ENCODE data around the gene DZIP1.

DZIP1 gene

DNA sequence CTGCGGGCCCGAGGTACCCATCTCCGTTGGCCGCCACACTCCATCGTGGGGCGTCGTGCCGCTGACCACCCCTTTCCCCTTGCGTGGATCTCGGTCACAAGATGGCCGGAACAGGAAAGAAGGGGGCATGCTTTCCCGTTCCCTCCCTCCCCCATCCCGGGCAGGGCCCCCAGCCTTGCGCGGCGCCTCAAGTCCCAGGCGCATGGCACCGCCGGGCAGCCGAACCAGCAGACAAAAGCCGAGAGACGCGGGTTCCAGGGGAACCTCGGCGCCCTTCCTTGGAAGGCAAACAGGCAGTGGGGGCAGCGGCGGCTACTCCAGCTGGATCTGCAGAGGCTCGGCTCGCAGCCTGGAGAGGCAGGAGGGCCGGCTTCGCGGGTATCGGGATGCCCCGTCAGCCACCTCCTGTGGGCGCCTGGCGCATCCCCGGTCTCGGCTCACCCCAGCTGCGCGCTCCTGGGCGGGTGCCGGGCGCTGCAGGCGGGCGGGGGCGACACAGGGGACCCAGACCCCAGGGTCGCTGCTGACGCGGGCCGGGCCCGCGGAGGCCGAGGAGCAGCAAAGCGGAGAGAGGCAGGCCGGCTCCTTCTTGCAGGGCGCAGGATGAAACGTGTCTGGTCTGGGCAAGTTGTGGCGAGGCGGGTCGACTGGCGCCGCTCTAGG, 439 bp downstream of the DZIP1 start:
- peak; percentile 37 for DNase-seq (ENCODE audit: low read depth)

DNA sequence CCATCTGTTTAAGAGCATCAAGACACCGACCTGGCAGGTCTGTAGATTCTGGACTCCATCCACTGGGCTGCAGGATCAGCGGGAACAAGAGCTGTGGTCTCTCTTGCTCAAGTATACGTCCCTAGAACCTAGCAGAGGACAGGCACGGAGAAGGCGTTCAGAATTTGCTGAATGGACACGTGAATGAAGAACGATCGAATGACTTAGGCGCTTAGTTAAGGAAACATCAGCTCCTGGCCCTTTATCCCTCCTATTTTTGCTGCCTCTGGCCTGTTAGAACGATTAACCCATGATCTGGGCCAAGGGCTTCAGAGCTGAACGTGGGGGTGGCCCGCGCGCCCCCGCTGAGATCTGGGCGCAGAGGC, 953 bp downstream of the DZIP1 start:
- peak; percentile 28 for DNase-seq (ENCODE audit: low read depth)

DNA sequence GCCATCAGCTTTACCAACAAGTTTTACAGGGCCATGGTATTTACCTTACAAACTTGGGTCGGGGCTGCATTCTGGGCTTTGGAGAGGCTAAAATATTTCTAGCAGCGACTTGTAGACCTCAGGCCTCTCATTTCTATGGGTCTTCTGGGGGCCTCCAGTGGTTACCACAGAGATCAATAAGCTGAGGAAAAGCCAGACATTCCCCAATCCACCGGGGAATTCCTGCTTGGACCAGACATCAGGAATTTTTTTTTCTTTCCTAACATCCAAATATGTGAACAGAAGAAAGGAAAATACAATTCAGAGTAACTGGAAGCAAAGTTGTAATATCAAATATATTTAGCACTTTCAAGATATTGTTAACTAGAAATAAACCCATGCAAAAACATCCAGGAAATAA, 1.5 kb downstream of the DZIP1 start:
- no peak for DNase-seq (ENCODE audit: low read depth)

DNA sequence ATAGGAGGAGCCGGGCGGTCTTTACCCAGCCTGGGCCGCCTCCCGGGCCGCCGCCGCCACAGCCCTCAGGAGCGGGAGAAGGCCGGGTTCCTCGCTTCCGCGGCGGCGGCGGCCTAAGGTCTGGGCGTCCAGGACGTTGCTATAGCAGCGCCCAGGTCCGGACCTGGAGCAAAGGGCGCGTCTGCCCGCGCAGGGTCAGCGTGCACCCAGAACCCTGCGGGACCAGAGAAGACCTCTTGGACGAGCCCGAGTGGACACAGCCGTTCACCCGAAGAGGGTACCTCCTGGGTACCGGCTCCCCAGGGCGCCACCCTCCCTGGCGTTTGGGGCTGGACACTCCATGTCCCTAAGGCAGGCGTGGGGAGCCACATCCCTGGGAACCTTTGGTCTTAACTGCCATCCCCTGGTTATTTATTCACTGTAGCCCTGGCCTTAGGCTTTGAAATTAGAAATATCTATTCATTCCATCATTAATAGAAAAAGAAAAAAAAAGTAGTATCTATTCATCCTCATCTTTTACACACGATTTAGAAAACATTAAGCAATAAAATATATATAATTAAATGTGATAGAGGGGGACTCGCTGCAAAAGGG, 2.4 kb downstream of the DZIP1 start:
- no peak for DNase-seq (ENCODE audit: low read depth)

DNA sequence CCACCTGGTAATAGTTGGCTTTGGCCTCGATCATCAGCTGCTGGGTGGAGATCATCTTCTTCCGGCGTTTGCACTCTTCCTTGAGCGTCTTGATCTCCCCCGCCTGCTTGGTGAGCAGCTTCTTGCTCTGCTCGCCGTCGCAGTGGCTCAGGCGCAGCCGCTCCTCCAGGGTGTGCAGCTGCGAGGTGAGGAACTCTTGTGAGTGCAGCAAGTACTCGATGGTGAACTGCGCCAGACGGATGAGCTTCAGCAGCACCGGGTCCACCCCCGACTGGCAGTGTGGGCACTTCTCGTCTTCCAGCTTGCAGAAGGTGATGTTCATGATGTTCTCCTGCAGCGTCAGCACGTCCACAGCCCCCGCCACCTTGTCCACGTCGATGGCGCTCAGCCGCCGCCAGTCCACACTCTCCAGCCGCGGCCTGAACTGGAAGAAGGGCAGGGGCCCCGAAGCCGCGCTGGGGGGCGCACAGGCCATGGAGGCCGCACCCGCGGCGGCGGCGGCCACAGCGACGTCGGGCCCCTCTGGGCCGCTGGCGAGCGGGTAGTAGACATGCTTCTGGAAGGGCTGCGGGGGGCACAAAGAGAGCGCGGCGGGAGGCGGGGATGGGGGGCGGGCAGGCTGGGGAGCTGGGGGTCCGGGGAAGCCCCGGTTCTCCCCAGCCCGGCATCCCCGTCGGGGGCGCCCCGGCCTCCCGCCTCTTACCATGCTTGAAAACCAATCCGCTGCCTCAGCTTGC, 3.0 kb downstream of the DZIP1 start:
- peak; percentile 47 for DNase-seq (ENCODE audit: low read depth)

DNA sequence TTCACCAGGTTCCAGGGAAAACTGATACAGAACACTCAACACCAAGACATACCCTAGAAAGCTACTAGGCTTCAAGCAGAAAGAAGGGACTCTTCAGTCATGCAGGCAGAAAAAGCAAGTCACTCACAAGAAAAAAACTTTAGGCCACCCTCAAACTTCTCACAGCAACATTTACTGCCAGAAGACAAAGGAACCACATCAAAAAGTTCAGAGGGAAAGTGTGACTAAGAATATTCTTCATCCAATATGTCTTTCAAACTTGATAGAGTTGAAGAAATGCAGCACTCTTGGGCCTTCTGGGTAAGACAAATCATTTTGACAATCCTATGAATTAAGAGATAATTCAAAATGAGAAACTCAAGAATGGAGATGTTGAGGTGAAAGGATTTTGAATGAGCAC, 7.7 kb downstream of the DZIP1 start:
- no peak for DNase-seq (ENCODE audit: low read depth)

DNA sequence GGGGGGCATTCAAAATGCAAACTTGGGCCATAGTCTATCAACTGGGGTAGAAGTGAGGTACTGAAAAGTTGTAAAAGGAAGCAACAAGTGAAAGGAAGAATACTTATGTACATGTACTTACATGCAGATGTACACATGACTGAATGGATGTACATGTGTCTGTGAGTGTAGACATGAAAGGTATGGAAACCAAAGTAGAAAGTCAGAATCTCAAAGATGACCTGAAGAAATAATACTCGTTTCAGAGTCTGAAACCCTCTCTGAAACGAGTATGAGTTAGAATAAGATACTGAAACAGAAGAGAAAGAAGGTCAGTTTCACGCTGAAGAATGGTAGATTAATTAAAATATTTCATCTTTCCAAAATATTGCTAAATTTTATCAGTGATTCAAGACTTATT, 13.9 kb downstream of the DZIP1 start:
- DNase-seq (ENCODE audit: low read depth): no peak

DNA sequence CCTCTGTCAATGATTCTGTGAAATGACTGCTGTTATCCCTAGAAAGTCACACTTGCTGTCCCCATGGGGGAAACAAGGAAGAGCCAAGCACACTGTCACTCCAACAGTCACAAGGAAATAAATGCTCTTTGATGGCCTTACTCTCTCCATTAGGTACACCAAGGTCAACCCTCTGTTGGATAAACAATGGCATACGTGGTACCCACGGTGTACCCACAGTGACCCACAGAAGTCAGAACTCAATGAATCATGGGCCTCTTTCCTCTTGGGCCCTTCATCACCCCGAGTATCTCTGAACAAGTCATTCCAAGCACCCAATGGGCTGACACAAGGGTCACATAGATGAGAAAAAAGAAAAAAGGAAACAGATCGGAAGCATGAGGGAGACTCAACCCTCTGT, 15.4 kb downstream of the DZIP1 start:
- no peak for DNase-seq (ENCODE audit: low read depth)

DNA sequence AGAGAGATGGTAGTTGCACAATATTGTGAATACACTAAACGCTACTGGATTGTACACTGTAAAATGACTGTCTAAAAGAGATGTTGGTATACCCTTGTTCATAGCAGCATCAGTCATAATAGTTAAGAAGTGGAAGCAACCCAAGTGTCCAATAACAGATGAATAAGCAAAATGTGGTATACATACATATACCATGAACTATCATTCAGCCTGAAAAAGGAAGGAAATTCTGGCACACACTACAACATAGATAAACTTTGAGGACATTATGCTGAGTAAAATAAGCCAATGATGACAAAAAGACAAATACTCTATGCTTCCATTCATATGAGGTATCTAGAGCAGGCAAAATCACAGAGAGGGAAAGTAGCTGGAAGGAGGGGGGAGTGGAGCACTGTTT, 16.0 kb downstream of the DZIP1 start:
- DNase-seq (ENCODE audit: low read depth): no peak

DNA sequence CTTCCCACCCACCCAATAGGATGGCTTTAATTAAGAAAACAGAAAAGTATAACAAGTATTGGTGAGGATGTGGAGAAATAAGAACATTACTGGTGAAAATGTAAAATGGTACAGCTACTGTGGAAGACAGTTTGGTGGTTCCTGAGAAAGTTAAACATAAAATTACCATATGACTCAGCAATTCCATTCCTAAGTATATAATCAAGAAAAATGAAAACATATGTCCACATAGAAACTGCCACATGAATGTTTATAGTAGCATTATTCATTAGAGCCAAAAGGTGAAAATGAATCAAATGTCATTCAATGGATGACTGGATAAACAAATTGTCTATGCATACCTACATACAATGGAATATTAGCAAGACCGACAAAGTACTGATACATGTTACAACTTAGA, 16.9 kb downstream of the DZIP1 start:
- peak; percentile 69 for DNase-seq (ENCODE audit: low read depth)

DNA sequence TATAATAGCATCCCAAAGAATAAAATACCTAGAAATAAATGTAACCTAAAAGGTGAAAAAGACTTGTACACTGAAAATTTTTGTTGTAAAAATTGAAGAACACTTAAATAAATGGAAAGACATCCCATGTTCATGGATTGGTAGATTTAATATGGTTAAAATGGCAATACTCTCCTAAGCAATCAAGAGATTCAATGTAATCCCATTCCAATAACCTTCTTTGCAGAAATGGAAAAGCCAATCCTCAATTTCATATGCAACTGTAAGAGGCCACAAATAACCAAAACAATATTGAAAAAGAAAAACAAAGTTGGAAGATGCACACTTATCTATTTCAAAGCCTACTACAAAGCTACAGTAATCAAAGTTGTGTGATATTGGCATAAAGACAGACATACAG, 17.7 kb downstream of the DZIP1 start:
- no peak for DNase-seq (ENCODE audit: low read depth)

DNA sequence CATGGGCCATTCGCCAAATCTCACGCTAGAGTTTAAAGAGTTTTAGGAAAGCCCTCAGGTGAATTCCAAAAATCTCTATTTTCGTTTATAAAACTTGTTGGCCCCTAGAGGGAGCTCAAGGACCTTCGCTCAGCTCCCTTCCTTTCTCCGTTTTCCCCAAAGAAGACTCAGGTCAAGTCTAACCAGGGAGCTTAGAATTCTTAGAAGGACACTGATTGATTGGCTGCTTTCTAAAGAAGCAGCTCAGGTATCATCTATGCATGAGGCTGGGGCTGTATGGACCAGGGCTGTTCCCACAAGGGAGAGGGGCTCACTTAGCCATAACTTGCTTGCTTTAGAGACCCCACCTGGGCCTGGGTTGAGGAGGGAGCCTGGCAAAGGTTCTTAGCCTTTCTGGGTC, 20.5 kb downstream of the DZIP1 start:
- peak; percentile 58 for DNase-seq (ENCODE audit: low read depth)

DNA sequence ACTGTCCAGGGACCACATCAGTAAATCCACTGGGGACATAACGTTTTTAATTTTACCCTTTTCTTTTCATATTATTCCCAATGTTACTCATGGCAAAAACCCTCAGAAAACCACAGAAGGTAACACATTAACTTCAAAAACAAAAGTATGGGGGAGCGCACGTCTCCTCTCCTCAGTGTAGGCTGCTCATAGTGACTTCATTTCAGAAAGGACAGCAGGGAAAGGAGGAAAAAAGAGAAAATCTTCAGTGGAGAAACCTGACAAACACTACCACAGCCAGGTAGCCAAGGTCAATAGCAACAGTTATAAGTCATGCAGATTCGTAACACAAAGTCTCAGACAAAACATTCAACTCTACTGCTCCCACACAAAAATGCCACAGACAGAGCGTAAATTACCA, 21.4 kb downstream of the DZIP1 start:
- DNase-seq (ENCODE audit: low read depth): no peak

DNA sequence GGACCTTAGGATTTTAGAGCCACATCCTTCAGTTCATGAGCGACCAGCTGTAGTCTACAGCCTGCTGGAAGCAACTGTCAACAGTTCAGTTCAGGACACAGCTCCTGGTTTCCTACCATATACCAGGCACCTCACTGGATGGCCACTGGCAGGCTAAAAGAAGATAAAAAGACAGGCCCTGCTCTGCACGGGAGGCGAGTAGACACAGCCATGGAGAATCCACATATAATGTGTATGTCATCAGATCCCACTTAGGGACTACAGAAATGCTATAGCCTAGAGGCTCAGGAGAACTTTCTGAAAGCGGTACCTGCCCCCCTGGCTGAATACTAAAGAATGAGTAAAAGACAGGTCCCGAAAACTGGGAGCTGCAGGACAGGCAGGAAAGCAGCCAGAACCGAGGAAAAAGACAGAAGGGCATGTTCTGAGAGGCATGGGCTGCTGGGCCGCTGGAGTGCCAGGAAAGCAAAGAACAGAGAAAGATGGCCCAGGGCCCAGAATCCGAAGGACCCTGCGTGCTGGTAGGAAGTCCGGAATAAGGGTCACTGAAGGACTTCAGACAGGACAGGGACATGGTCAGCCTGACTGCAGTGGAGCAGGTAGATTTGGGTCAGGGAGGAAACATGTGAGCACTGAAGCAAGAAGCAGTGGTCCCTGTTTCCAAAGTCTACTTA, 23.5 kb downstream of the DZIP1 start:
- no peak for DNase-seq (ENCODE audit: low read depth)

DNA sequence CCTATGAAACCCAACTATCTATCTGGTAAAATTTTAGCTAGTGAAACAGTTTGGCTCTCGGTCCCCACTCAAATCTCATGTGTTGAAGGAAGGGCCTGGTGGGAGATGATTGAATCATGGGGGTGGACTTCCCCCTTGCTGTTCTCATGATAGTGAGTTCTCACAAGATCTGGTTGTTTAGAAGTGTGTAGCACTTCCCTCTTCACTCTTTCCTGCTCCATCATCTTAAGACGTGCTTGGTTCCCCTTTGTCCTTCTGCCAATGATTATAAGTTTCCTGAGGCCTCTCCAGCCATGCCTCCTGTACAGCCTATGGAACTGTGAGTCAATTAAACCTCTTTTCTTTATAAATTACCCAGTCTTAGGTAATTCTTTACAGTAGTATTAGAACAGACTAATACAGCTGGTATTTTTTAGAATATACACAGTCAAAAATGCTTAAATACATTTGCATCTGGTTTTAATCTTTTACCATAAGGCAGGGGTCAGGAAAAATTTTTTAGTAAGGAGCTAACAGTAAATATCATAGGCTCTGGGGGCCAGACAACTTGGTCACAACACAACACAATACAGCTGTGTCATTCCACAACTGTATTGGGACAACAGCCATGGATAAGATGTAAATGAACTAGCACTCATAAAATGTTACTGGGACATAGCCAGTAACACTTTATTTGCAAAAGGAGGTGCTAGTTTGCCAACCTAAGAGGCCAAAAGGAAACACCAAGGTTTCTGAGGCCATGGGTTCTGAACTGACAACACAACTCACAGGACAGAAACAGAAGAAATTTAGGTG, 24.3 kb downstream of the DZIP1 start:
- peak; percentile 58 for DNase-seq (ENCODE audit: low read depth)

DNA sequence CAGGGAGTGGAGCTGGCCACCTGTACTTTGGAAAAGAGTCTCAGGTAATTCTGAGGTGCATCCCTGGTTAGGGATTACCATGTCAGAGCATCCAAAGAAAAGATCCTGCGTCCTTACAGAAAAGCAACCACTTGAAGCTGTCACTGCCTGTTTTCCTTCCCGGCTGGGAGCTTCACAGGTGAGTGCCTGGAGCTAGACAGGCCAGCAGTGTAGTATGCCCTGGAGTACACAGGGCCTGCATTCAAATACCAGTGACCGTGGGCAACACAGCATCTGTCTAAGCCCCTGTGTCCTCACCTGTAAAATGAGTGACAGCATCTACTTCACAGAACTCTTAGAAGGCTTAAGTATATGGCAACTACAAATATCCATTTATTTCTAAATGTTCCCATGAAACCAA, 29.0 kb downstream of the DZIP1 start:
- no peak for DNase-seq (ENCODE audit: low read depth)

DNA sequence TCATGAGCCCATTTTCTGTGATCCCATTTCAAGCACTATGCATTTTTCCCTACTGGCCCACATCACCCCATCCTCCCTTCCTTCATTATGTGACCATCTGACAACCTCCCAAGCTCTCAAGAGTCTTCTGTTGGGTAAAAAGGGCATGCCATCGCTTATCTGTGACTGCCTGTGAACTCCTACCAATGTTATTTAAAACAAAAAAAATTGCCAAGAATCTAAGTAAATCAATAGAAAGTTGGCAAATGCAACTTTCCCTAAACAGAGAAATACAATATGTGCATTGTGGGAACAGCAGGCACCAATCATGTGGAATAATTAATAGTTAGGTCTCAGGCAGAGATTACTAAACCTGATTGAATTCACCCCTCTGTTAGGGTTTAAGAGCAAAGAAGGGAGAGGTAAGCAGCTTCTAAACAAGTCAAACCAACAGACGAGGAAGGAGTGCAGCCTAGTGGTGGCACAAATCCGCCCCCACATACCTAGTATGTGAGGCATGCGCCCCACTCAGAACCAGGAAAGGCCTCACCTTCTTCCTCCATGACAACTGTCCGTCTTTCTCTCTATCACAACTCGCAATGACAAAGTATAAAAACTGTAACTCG, 29.8 kb downstream of the DZIP1 start:
- DNase-seq (ENCODE audit: low read depth): no peak

DNA sequence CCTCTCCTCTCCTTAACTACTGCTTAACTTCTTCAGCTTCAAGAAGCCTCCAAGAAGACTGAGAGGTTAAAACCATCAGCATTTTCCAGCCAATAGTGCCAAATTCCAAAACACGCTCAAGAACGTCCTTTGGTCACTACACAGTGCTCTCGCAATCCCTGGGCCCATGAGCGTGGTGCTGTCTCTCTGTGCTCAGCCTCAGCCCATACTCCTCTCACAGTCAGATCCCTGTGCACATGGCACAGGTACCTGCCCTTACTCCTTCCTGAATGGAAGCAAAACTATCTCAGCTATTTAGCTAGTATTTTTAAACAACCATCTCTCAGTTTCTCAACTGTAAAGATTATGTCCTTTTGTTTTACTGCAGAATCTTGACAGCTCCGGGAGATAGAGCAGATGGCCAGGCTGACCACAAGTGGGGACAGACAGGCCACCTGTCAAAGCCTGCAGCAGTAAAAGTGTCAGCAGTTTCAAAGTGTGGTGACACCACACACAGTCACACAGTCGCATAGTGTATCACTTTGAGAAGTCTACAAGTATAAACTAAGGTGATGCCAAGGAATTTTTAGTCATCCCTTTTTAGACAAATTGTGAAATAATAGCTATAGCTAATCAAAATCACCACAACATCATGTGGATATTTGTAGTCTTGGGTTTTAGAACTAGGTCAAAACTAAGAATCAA, 35.7 kb downstream of the DZIP1 start:
- peak; percentile 20 for DNase-seq (ENCODE audit: low read depth)

DNA sequence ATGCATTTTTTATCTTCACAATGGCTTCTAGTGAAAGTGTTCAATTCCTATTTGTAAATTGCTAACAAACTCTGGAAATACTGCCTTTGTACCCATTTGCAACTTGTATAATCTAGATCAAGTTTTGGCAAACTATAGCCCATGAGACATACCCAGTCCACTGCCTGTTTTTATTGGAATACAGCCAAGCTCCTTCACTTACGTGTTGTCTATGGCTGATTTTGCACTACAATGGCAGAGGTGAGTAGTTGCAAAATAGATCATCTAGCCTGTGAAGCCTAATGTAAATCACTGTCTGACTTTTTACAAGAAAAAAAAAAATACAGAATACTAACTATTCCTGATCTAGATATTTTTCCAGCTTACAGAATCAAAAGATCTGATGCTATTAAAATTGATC, 37.1 kb downstream of the DZIP1 start:
- peak; percentile 51 for DNase-seq (ENCODE audit: low read depth)

DNA sequence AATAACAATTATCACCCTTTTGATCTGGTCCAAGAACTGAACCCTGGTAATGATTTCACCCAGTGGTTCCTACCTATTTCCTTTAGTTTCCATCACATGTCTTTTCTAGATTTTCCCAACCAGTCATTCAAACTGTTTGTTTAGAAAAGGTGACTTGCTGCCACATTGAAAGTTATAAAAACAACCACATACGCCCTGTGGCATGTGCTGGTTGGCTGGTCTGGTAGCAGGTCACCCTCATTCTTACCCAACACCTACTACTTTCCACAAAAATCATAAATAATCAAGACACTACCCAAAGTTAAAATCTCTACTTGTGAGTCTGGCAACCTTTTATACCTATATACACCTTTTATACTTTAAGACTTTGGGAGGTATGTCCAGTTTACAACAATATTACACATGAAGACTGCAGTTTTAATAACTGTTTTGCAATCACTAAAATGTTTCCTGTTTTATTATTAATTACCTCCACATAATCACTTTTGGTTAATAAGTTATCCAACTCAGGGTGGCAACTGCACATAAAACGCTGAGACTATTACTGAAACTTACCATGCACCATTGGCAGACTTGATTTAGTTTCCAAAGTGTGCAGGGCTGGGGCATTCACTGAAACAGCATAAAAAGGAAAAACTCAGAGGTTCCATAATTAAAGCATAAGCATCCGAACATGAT, 38.9 kb downstream of the DZIP1 start:
- no peak for DNase-seq (ENCODE audit: low read depth)

DNA sequence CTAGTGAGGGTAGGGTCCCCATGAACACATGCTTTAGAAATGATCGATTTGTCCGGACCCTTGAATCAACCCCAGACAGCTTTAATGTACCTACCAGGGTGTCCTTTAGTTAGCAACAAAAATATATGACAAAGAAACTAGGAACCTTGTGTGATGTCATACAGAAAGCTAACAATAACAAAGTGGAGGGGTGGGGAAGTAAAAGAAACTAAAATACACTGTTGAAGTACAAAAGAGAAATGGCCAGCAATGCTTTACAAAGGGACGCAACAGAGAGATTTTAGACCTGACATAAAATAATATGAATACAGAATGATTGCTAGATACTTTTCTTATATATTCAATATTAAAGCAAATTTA, 40.0 kb downstream of the DZIP1 start:
- no peak for DNase-seq (ENCODE audit: low read depth)

Measured in fibroblast of gingiva (primary cell).